Caki2 (cell line): ENCODE measurements around the gene ZNF141. TPM values are rescaled to one million over a fixed set of nuclear protein-coding genes. Genes with fewer than 3 reads are reported as not detected.
"Not testable (repeated sequence)": the region's sequence is repeated elsewhere in the genome, so short reads cannot be mapped to it uniquely, and the experiment has no call there.

ENCODE experiments used
- DNase-seq: peaks from one replicate; pipeline ENCODE4 v3.0.0-alpha.2; 2015; ENCODE audit warnings: low read depth
- in situ Hi-C: cut with HindIII; loops from 2 replicates; pipeline ENCODE4 v1.10.0; 2016; ENCODE audit warnings: low sequenced_read_pairs, low pct_unique_long_range_greater_than_20kb, mixed read lengths
- total RNA-seq: library from RNA; depleted of rRNA; stranded (reverse); fragments of >200 nt; shearing (Covaris generic); gene quantifications from 2 replicates; pipeline ENCODE4 v1.2.3, GENCODE V29; 2014; ENCODE audit warnings: low replicate concordance; rRNA removed

The ZNF141 gene
- total RNA-seq, 1 experiment from 2014 or later: 2.1 TPM

- in situ Hi-C loops: no loop called here
Measured at GRCh38 chr4:374298-375160, 36.9 kb downstream of the ZNF141 start.

GRCh38 chr4:384311-385010 is 46.8 kb downstream of the ZNF141 start:
- DNase-seq: no peak
- in situ Hi-C loops: no loop called here

More at GRCh38 chr4:374298-375160, 36.9 kb downstream of the ZNF141 start:
- no peak for DNase-seq

GRCh38 chr4:385934-386707 is 48.5 kb downstream of the ZNF141 start:
- DNase-seq: no peak

GRCh38 chr4:386708-387105 is 49.1 kb downstream of the ZNF141 start:
- in situ Hi-C loops: no loop called here
- DNase-seq: no peak

More at GRCh38 chr4:385934-386707, 48.5 kb downstream of the ZNF141 start:
- in situ Hi-C loops: no loop called here

DNA sequence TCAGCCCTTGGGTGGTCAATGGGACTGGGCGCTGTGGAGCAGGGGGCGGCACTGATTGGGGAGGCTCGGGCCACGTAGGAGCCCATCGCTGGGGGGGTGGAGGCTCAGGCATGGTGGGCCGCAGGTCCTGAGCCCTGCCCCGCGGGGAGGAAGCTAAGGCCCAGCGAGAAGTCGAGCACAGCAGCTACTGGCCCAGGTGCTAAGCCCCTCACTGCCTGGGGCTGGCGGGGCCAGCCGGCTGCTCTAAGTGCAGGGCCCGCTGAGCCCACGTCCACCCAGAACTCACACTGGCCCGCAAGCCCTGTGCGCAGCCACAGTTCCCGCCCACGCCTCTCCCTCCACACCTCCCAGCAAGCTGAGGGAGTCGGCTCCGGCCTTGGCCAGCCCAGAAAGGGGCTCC is 66.4 kb downstream of the ZNF141 start:
- in situ Hi-C loops: no loop called here

GRCh38 chr4:408321-408720 is 70.7 kb downstream of the ZNF141 start:
- in situ Hi-C loops, DNase-seq: not testable (repeated sequence)

More for the DNA sequence above, 66.4 kb downstream of the ZNF141 start:
- no peak for DNase-seq

DNA sequence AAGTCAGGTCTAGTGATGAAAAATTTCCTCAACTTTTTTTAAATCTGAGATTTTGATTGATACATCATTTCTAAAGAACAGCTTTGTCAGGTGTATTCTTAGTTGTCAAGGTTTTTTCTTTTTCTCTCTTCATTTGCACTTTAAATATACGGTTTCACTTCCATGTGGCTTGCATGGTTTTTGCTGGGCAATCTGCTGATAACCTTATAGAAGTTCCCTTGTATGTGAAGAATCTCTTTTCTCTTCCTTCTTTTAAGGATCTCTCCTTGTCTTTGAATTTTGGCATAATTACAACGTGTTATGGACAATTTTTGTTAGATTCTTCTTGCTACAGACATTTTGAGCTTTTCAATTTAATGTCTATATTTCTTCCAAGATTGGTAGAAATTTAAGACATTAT is 85.0 kb downstream of the ZNF141 start:
- DNase-seq: no peak
- in situ Hi-C loops: no loop called here

Other genes starting within 250 kb of the ZNF141 start
- gene ZNF718, start 213.3 kb upstream of the ZNF141 start, total RNA-seq: 2.9 and 4.4 TPM in 2 replicates
- not detected in 2 replicates for gene ZNF732, start 32.3 kb upstream of the ZNF141 start, total RNA-seq
- gene ZNF721, start 161.3 kb downstream of the ZNF141 start, total RNA-seq: 11.9 and 29.9 TPM in 2 replicates
- 41.6 and 50.0 TPM in 2 replicates for gene PIGG, start 161.4 kb downstream of the ZNF141 start, total RNA-seq
- not detected in 2 replicates for gene TMEM271, start 238.5 kb downstream of the ZNF141 start, total RNA-seq